Measurements from ENCODE around the gene IGSF6. TPM values are rescaled to one million over a fixed set of nuclear protein-coding genes. Genes with fewer than 3 reads are reported as not detected.
A peak's percentile ranks its signal among the peaks of the same experiment; 100 is the strongest.

IGSF6 gene
- total RNA-seq, 1 experiment from 2014 or later: not detected

GRCh38 chr16:21656795-21657768 is 4.7 kb upstream of the IGSF6 start:
- H3K9me3 ChIP-seq (ENCODE audit: control insufficient read depth, low read depth, low read length): no peaks in the 10 kb centered on the region
- no peaks in the 10 kb centered on the region for H3K27me3 ChIP-seq (ENCODE audit: insufficient read depth, low read length)
- H2AK5ac ChIP-seq (ENCODE audit: insufficient read length, low read length): no peak overlapping the region
- peak; percentile 88 for TF ChIP-seq CTCF (conservative IDR thresholded peaks at IDR 0.05)
- no peaks in the 10 kb centered on the region for H3K79me2 ChIP-seq (ENCODE audit: insufficient read depth, low read length)
- no peak overlapping the region for H3K4ac ChIP-seq (ENCODE audit: low read depth, low read length)
- H3K4me3 Mint-ChIP-seq: no peak overlapping the region
- peaks cover 2 to 7% (median 4%) of the 10 kb centered on the region in 3 experiments; a peak in 4 of 7 replicates for H3K36me3 Mint-ChIP-seq (ENCODE audit: insufficient read depth in 1 of 3, low read depth in 3 of 3)
- H3K9ac ChIP-seq (ENCODE audit: extremely low read depth, insufficient read length, low read length): no peak overlapping the region
- no peaks in the 10 kb centered on the region for H3K9me3 Mint-ChIP-seq
- H3K79me1 ChIP-seq (ENCODE audit: insufficient read depth, low read depth, low read length, poor library complexity, severe bottlenecking): no peaks in the 10 kb centered on the region
- no peak overlapping the region for H4K91ac ChIP-seq (ENCODE audit: insufficient read length, low read depth, low read length)
- H2BK20ac ChIP-seq (ENCODE audit: low read depth, low read length, poor library complexity, severe bottlenecking): no peak overlapping the region
- H2BK5ac ChIP-seq (ENCODE audit: insufficient read length, low read length): no peak overlapping the region
- H4K20me1 ChIP-seq (ENCODE audit: control insufficient read depth, insufficient read depth, insufficient read length): no peaks in the 10 kb centered on the region
- H3K56ac ChIP-seq (ENCODE audit: insufficient read length, low read depth, low read length): no peak overlapping the region
- WGBS (ENCODE audit: extremely low coverage, insufficient read length, low lambda C conversion rate): no CpG with 5 or more reads among the region's 4 CpGs
- DNase-seq: no peak
- H2BK120ac ChIP-seq (ENCODE audit: low read depth, low read length, poor library complexity, severe bottlenecking): no peak overlapping the region
- no peak overlapping the region for H3K27ac ChIP-seq (ENCODE audit: insufficient read length, low read depth, low read length)
- no peak overlapping the region for H3K23ac ChIP-seq (ENCODE audit: insufficient read length, low read depth, low read length)
- no peaks in the 10 kb centered on the region; the same call in 1 of the 2 replicates for H3K27me3 Mint-ChIP-seq (ENCODE audit: low read depth)
- H3T11ph ChIP-seq (ENCODE audit: low read length): no peak overlapping the region
- H3K4me2 ChIP-seq (ENCODE audit: insufficient read depth, insufficient read length, low read length): no peak overlapping the region
- no peak overlapping the region for H4K8ac ChIP-seq (replicated peaks; ENCODE audit: insufficient read length, low read depth, low read length)
- H3K4me1 Mint-ChIP-seq: peaks cover 2 to 9% of the 10 kb centered on the region in 2 experiments; a peak in 2 of 4 replicates
- H3K18ac ChIP-seq (ENCODE audit: insufficient read length, low read depth, low read length): no peak overlapping the region
- H2BK15ac ChIP-seq (ENCODE audit: low read depth, low read length): no peak overlapping the region
- H3K14ac ChIP-seq (ENCODE audit: insufficient read depth, low read length): no peak overlapping the region
- no peak overlapping the region for H2AFZ ChIP-seq (ENCODE audit: low read length)
- H3K23me2 ChIP-seq (ENCODE audit: insufficient read length, low read depth, low read length, poor library complexity, severe bottlenecking): no peaks in the 10 kb centered on the region
- H4K5ac ChIP-seq (ENCODE audit: insufficient read length, low read depth, low read length): no peak overlapping the region
- H2BK12ac ChIP-seq (ENCODE audit: insufficient read length, low read depth, low read length): no peak overlapping the region
- H3K4me1 ChIP-seq (ENCODE audit: insufficient read depth, low read length): peaks cover 2% of the 10 kb centered on the region; the same call in 1 of the 2 replicates
- H3K27ac Mint-ChIP-seq: peak overlapping the region in 1 of 3 experiments; percentile 74; a peak in 1 of 7 replicates
